Hypothalamus (tissue), 51 donors: ENCODE data around the gene TNIK.
"Not testable (repeated sequence)": the region's sequence is repeated elsewhere in the genome, so short reads cannot be mapped to it uniquely, and the experiment has no call there.

Experiments
- DNase-seq, 51 donors: peaks; one replicate each; lab custom pipeline; 2025; lab: John Stamatoyannopoulos, UW

Gene TNIK

DNA sequence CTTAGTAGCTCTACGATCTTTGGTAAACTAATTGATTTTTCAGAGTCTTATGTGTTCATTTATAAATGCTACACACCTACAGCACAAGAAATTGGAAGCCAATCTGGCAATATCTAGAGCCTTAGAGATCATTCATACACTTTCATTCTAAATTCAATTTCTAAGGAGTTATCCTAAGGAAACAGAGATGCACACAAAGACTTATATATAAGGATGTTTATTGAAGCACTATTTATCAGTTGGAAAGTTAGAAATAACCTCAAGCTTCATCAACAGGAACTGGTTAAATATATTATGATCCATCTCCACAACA lies 12.7 kb downstream of the TNIK start:
- not testable (repeated sequence) for DNase-seq

DNA sequence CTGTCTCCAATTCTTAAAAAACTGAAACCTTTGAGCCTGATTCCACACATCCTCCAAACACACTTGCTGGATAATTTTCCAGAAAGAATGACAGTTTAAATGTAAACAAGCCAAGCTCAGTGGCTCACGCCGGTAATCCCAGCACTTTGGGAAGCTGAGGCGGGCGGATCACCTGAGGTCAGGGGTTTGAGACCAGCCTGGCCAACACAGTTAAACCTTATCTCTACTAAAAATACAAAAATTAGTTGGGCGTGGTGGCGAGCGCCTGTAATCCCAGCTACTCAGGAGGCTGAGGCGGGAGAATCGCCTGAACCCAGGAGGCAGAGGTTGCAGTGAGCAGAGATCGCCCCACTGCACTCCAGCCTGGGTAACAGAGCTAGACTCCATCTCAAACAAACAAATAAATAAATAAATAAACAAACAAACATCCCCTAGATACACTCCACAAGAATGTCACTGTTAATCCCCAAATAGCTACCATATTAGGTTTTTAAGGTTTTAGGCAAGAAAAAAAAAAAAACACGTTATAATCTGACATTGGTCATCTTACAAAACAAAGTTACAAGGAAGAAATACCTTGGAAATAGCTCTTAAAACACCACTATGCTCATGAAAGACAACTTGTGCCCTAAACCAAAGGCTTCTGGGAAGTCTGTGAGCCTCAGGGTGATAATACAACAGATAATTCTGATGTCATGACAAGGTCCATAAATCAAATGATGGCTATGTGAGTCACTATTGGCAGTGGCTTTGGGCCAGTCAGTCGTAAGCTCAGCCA lies 13.2 kb downstream of the TNIK start:
- DNase-seq = no peak

GRCh38 chr3:171446301-171446700 lies 13.9 kb downstream of the TNIK start:
- no peak for DNase-seq

GRCh38 chr3:171445620-171446204 lies 14.5 kb downstream of the TNIK start:
- DNase-seq = no peak

DNA sequence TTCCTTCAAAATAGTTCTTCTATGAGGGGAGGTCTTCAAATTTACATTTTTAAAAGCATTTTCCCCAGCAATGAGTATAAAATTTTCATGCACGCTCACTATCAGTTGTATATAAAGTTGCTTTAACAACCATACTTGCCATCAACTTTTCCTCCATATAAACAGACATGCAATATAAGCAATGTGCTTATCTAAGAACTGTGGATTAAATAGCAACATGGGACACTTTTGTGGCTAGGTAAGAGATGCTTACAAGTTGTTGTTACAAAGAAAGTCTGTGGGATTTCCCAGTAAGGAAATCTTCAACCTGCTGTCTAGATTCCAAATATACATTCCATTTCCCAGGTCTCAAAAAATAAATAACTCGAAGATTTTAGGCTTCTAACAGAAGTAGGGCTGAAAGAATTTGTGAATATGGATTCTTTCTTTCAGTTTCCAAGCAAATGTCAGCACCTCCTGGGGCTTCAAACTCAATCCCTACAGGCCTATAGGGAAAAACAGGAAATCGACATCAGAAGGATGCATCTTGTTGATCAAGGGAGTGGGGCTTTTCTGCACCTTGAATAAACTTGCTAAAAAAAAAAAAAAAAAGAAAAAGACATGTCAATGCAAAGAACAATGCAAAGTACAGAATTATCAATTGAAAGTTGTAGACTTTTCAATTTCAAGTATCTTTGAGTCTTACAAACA lies 16.1 kb downstream of the TNIK start:
- DNase-seq = no peak

DNA sequence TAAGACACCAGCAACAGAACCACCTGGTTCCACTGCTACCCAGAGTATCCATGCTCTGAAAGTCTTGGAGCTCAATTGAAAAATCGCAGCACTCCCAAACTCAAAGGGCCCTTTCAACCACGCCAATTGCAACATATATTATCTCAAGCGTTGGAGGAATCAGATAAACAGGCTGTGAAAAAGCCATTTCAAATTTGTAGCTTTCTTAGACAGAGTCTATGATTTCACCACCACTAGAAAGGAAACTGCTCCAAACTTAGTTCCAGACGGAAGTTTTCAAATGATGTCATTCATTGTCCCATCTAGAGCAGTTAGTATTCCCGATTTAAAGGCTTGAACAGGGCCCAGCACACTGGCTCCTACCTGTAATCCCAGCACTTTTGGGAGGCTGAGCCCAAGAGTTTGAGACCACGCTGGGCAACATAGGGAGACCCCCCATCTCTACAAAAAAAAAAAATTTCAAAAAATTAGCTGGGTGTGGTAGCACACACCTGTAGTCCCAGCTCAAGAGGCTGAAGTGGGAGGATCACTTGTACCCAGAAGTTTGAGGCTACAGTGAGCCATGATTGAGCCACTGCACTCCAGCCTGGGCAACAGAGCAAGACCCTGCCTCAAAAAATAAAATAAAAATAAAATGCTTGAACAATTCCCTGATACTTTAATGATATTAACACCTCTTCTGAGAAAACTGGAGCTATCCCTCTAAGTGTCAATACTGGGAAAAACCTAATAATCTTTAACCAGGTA lies 16.8 kb downstream of the TNIK start:
- no peak for DNase-seq

DNA sequence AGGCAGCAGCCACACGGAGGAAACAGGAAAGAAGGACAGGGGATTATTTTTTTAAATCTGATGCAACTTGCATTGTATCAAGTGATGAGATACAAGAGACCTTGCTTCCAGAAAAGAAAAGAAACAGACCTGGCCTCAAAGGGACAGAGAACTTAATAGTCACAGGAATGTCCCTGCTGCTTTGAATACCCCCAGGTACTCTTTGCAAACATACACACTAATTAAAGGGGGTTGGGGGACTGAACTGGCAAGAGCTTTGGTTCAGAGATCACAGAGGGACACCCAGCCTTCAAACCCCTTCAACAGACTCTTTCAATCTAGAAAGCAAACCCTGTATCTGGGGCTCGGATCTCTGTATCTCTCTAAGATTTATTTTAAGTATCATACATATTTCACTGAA lies 18.0 kb downstream of the TNIK start:
- DNase-seq = no peak

DNA sequence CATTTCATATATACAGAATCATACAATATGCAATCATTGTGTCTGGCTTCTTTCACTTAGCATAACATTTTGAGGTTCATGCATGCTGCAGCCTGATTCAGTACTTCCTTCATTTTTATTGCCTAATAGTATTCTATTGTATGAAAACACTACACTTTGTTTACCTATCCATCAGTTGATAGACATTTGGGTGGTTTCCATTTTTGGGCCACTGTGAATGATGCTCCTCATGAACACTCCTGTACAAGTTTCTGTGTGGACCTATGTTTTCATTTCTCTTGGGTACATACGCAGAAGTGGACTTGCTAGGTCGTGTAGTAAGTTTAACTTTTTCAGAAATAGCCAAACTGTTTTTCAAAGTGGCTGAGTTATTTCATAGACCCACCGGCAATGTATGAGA lies 18.8 kb downstream of the TNIK start:
- DNase-seq = no peak

GRCh38 chr3:171439996-171440395 lies 20.2 kb downstream of the TNIK start:
- no peak for DNase-seq

DNA sequence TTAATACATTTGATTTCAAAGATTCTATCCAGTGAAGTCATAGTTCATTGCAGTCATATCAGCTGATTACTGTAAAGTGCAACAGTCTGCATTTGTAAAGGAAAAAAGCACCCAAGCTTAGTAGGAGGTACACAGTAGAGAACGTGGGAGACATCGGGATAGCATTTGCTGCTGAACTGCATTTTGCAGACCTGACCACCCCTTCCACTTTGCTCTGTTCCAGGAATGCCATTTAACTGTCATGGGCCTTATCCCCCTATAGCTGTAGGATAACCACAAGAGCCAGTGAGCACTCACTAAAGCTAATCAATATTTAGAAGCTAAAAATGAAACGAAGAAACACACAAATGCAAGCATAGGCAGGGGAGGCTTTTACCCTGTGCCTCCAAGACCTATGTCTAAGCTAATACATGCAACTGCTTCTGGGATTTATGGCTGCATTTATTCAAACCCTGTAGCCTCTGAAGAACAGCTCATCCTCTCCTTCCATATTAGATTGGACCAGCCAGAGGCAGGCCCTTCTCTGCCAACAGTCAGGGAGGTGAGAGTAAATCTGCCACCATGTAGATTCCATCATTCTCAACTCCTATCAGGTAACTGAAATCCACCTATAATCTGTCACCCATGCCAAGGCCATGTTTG lies 23.0 kb downstream of the TNIK start:
- no peak for DNase-seq

DNA sequence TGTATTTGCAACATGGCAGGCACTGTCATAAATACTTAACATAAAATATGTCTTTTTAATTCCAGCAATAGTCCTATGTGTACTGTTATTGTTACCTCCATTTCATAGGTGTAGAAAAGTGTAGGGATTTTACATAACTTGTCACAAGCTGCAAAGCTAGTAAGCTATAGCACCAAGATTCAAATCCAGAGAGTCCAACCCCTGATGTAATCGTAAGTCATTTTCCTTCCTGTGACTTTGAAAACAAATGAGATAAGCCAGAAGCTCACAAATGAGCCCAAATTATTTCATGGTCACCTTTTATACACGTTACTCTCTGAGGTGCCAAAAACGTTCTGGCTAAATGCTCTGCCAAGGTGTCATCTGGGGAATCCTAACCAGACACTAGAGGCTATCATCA lies 23.8 kb downstream of the TNIK start:
- DNase-seq = no peak

- DNase-seq = no peak
Measured at GRCh38 chr3:171435757-171436156, 24.4 kb downstream of the TNIK start.

DNA sequence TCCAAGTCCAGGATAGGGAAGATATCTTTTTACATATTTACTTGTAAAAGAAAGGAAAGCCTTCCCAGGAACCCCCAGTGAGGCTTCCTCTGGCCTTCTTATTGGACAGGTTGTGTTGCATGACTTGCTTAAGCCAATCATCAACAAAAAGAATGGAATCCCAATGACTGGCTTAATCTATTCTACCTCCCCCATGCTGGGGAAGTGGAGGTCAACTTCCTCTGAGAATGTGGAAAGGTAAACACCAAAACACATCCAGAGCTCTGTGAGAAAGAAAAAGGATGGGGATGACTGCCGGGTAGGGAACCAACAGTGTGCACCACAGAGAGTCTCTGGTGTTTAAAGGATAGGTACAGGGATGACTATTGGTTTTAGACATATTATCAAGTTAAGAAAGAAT lies 25.1 kb downstream of the TNIK start:
- no peak for DNase-seq

DNA sequence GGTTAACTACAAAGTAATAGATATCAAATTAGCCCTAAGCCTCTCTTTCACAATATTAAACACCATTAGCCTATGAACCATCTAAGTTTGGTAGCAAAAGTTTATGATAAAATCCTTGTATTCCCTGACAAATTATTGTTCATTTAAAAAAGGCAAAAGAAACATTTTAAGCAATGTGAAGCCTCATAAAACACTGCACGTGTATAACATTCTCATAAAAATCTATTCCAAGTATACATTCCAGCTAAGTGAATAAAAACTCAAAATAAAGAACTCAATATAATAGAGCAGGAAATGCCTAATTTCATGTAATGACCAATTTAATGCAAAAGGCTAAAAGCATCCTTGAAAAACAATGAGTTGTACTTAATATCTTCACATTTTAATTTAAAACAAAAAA lies 27.7 kb downstream of the TNIK start:
- no peak for DNase-seq

DNA sequence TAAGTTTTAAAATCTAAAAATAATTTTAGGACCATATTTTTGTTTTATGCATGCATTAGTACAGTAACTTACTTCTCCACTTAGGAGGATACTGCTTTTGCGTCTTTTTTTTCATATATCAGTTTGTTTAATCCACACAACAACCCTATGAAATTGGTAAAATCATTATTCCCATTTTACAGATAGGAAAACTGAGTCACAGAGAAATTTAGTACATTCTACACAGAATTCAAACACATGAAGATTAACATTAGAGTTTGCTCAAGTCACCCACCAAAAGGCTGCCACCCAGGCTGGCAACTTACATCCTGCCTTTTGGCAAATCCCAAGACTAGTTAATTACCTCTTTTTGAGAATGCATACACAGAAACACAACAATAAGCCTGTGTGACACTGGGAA lies 28.7 kb downstream of the TNIK start:
- DNase-seq = no peak

DNA sequence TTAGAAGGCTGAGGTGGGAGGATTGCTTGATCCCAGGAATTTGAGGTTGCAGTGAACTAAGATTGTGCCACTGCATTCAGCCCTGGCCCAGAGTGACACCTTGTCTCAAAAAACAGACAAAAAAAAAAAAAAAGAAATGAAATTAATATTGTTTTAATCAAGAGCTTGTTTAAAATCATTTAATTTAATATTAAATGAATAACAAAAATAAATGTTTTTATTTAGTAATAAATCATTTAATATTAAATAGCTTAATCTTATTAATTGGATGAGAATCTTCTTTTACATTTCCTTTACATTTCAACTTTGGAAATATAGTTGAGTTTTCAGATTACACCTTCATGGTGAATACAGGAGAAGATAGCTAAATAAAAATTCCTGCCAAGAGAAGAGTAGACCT lies 29.7 kb downstream of the TNIK start:
- no peak for DNase-seq

- no peak for DNase-seq
Measured at GRCh38 chr3:171429635-171430034, 30.6 kb downstream of the TNIK start.

DNA sequence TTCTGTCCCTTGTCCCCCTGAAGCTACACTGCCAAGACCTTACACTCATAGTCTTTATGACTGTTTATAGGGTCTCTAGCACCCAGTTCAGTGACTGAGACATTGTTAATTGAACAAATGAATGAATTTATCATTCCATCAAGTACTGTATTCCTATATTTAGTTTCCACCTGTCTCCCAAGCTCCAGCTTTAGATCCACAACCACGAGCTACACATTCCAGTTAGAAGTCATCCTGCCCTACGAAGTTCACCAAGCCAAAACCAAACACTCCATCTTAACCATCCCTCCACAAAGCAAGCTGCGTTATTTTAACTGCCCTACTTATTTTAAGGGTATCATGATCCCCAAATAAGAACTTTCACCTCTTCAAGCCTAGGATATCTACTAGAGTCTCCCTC lies 31.3 kb downstream of the TNIK start:
- no peak for DNase-seq

- no peak for DNase-seq
Measured at GRCh38 chr3:171428321-171428787, 31.9 kb downstream of the TNIK start.

GRCh38 chr3:171427771-171428320 lies 32.4 kb downstream of the TNIK start:
- no peak for DNase-seq

DNA sequence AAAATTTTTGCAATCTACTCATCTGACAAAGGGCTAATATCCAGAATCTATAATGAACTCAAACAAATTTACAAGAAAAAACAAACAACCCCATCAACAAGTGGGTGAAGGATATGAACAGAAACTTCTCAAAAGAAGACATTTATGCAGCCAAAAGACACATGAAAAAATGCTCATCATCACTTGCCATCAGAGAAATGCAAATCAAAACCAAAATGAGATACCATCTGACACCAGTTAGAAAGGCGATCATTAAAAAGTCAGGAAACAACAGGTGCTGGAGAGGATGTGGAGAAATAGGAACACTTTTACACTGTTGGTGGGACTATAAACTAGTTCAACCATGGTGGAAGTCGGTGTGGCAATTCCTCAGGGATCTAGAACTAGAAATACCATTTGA lies 36.1 kb downstream of the TNIK start:
- not testable (repeated sequence) for DNase-seq
